ENCODE data around the gene CELSR1. TPM values are rescaled to one million over a fixed set of nuclear protein-coding genes. Genes with fewer than 3 reads are reported as not detected.

The CELSR1 gene
- total RNA-seq, 2 donors from 2014 or later: 1.5 to 6.7 TPM

DNA sequence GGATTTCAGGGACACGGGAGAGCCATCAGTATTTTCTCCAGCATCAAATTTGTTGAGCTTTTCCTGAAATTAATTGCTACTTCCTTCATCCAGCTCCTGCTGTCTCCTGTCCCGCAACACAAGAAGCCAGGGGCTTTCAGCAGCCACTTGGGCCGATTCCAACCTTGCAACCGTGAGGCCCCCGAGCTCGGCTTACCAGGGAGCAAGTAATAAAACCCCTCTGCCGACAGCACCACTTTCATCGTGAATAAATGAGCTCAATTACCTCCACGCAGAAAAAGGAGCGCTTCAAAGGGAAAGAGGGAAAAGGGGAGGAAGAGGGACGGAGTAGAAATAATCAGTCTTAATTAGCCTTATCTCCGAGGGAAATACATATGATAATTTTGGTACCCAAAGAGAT lies 76.6 kb downstream of the CELSR1 start:
- ATAC-seq (ENCODE audit: insufficient number of reproducible peaks, low FRiP score, low read depth): no peak
- Histone ChIP-seq H3K4me1 (ENCODE audit: control insufficient read depth in 1 of 2, low read depth in 2 of 2) (no peaks in the 10 kb centered on the region), H3K27ac (no peak overlapping the region), H3K36me3 (no peaks in the 10 kb centered on the region), H3K27me3 (replicated peaks; ENCODE audit: insufficient read depth) (no peaks in the 10 kb centered on the region), H3K4me3 (no peak overlapping the region), H3K9me3 (no peaks in the 10 kb centered on the region)
- no peak for DNase-seq (ENCODE audit: low spot score)
- TF ChIP-seq, protein P1, sequence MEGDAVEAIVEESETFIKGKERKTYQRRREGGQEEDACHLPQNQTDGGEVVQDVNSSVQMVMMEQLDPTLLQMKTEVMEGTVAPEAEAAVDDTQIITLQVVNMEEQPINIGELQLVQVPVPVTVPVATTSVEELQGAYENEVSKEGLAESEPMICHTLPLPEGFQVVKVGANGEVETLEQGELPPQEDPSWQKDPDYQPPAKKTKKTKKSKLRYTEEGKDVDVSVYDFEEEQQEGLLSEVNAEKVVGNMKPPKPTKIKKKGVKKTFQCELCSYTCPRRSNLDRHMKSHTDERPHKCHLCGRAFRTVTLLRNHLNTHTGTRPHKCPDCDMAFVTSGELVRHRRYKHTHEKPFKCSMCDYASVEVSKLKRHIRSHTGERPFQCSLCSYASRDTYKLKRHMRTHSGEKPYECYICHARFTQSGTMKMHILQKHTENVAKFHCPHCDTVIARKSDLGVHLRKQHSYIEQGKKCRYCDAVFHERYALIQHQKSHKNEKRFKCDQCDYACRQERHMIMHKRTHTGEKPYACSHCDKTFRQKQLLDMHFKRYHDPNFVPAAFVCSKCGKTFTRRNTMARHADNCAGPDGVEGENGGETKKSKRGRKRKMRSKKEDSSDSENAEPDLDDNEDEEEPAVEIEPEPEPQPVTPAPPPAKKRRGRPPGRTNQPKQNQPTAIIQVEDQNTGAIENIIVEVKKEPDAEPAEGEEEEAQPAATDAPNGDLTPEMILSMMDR (IDR thresholded peaks at IDR 0.05): no peak

DNA sequence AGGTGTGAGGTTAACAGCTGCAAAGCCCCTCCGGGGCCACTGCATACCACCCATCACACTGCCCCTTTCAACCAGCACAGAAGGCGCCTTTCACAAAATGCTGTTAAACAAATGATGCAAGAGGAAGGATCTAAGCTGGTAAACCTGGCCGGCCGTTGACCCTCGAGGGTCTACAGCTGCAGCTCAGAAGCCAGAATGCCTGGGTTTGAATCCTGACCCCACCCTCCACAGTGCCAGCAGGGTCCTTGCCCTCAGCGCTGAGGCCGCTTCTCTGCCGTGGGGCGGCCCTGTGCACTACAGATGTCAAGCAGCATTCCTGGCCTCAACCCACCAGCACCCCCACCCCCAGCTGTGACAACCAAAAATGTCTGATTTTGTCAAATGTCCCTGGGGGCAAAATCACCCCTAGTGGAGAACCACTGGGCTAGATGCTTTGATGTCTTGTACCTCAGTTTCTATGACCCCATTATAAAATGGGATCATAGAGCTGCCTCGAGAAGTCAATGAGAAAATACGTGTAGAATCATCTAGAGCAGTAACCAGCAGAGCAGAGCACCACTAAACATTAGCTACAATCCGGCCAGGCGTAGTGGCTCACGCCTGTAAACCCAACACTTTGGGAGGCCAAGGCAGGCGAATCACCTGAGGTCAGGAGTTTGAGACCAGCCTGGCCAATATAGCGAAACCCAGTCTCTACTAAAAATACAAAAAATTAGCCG lies 77.9 kb downstream of the CELSR1 start:
- H3K4me3 ChIP-seq: no peak overlapping the region
- H3K9me3 ChIP-seq: no peaks in the 10 kb centered on the region
- H3K27me3 ChIP-seq (replicated peaks; ENCODE audit: insufficient read depth): no peaks in the 10 kb centered on the region
- H3K4me1 ChIP-seq (ENCODE audit: control insufficient read depth in 1 of 2, low read depth in 2 of 2): no peaks in the 10 kb centered on the region
- TF ChIP-seq, protein P1 (IDR thresholded peaks at IDR 0.05): no peak
- H3K27ac ChIP-seq: no peak overlapping the region
- ATAC-seq (ENCODE audit: insufficient number of reproducible peaks, low FRiP score, low read depth): no peak
- no peak for DNase-seq (ENCODE audit: low spot score)
- no peaks in the 10 kb centered on the region for H3K36me3 ChIP-seq

DNA sequence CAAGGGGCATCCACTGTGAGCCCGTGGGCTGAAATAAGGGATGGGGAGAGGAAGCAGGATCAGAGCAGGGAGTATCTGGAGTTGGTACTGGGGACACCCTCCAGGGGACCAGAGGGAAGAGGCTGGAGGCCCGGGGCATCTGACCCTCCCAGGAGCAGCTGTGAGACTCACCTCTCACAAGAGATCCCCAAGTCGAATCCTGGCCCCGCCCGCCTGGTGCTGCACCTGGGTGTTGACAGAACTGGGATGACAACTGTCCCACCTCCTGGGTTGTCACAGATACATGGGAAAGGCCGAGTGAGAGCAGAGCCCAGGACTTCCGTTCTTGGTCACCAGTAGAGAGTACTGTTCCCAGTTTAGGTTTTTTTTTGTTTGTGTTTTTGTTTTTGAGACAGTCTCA lies 78.9 kb downstream of the CELSR1 start:
- H3K4me1 ChIP-seq (ENCODE audit: control insufficient read depth in 1 of 2, low read depth in 2 of 2): no peaks in the 10 kb centered on the region
- H3K9me3 ChIP-seq: no peaks in the 10 kb centered on the region
- TF ChIP-seq, protein P1 (IDR thresholded peaks at IDR 0.05): no peak
- ATAC-seq (ENCODE audit: insufficient number of reproducible peaks, low FRiP score, low read depth) (no peak), DNase-seq (ENCODE audit: low spot score) (no peak)
- no peak overlapping the region for H3K27ac ChIP-seq
- H3K4me3 ChIP-seq: no peak overlapping the region
- H3K27me3 ChIP-seq (replicated peaks; ENCODE audit: insufficient read depth): no peaks in the 10 kb centered on the region
- no peaks in the 10 kb centered on the region for H3K36me3 ChIP-seq

DNA sequence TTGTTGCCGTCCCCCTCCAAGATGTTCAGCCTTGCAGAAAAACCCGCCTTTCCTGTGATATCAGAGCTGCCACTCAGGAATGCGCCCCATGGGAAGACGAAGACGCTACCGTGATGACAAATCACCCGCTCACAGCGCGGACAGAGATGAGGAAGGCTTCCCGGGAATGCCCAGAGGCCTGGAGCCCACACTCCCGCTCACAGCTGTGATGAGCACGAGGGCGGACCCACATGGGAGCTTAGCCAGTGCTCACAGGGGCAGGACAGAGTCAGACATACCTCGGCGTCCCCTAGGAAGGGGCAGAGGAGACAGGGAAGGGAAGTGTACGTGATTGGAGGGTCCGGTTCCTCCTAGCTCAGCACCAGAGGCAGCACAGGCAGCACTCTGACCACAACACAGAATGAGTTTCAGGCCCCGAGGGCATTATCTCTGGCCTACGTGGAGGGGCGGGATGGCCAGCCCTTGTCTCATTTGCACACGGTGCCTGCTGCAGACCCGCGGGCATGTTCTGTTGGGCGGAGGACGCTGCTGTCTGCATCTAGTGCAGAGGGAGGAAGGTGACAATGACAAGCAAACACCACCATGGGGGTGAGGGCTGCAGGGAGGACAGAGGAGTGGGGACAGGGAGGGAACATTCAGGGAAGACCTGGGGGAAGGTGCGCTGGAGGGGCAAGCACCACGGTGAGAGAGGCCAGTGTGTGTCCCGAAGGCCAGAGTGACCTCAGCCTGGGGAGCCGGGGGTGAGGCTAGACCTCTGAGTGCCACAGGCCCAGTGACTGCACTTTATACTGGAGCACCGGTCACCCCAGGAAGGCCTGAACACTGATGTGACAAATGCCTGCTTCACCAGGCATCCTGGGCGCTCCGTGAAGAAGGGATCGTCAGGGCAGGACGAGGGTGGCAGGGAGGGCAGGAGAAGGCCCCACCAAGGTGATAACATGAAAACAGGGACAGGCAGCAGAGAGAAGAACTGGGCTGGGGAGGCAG lies 79.6 kb downstream of the CELSR1 start:
- ATAC-seq (ENCODE audit: insufficient number of reproducible peaks, low FRiP score, low read depth) (no peak), DNase-seq (ENCODE audit: low spot score) (no peak)
- H3K4me1 ChIP-seq (ENCODE audit: control insufficient read depth in 1 of 2, low read depth in 2 of 2): no peaks in the 10 kb centered on the region
- no peaks in the 10 kb centered on the region for H3K36me3 ChIP-seq
- no peak overlapping the region for H3K4me3 ChIP-seq
- H3K27ac ChIP-seq: no peak overlapping the region
- no peaks in the 10 kb centered on the region for H3K9me3 ChIP-seq
- no peaks in the 10 kb centered on the region for H3K27me3 ChIP-seq (replicated peaks; ENCODE audit: insufficient read depth)
- TF ChIP-seq, protein P1 (IDR thresholded peaks at IDR 0.05): no peak

DNA sequence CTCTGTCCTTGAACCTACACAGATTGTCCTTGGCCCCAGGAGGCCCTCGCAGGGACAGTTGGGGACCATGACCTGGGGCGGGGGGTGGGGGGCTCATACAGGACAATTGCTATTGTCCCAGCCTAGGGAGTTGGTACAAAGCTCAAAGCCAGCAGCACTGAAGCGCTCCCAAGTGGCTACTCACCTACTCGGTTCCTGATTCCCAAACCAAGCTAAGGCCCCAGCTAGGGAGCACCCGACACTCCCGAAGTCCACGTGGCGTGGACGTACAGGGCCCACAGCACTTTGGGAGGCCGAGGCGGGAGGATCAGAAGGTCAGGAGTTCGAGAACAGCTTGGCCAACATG lies 80.6 kb downstream of the CELSR1 start:
- no peak for ATAC-seq (ENCODE audit: insufficient number of reproducible peaks, low FRiP score, low read depth)
- Histone ChIP-seq H3K27me3 (replicated peaks; ENCODE audit: insufficient read depth) (no peaks in the 10 kb centered on the region), H3K4me1 (ENCODE audit: control insufficient read depth in 1 of 2, low read depth in 2 of 2) (no peaks in the 10 kb centered on the region), H3K36me3 (no peaks in the 10 kb centered on the region), H3K27ac (no peak overlapping the region), H3K9me3 (no peaks in the 10 kb centered on the region), H3K4me3 (no peak overlapping the region)
- TF ChIP-seq, protein P1 (IDR thresholded peaks at IDR 0.05): no peak
- no peak for DNase-seq (ENCODE audit: low spot score)

Measured in thoracic aorta (tissue), 2 donors.